IMR-90 (cell line): ENCODE data around the gene TMEM101. TPM values are rescaled to one million over a fixed set of nuclear protein-coding genes. Genes with fewer than 3 reads are reported as not detected.

ENCODE experiments used
- ATAC-seq: fragments of 200-7000 bp; cut with Tn5 transposase; 2 replicates; pipeline ENCODE4 v1.9.1; 2020; ENCODE audit warnings: low read depth, mild to moderate bottlenecking, moderate library complexity
- BruUV-seq: library from RNA; stranded (reverse); fragments of 400-500 nt; replicated peaks from 2 replicates; lab custom pipeline; 2021; lab: Mats Ljungman, UMichigan
- CTCF ChIA-PET: fragments of 300-600 bp; formaldehyde crosslinking; extraction: SDS; loops from one replicate; lab custom pipeline; 2021; ENCODE audit warnings: antibody characterized with exemption; lab: Yijun Ruan, JAX
- POLR2A ChIA-PET: fragments of 300-600 bp; sonication (Branson Sonifier 250); formaldehyde crosslinking; loops from one replicate; lab custom pipeline; 2022; ENCODE audit warnings: antibody characterized with exemption; ENCODE audit not compliant: unreplicated experiment; lab: Charles Lee
- DNase-seq: peaks from one replicate; pipeline ENCODE4 v3.0.0; 2013
- H2AFZ ChIP-seq: replicated peaks from 2 replicates; pipeline ENCODE3; 2013; ENCODE audit warnings: low read length, mild to moderate bottlenecking; ENCODE audit not compliant: poor library complexity
- H2AK5ac ChIP-seq: 2 replicates; pipeline ENCODE4 v1.6.1; 2013; ENCODE audit warnings: low read depth, low read length, inconsistent platforms
- H2AK9ac ChIP-seq: replicated peaks from 2 replicates; pipeline ENCODE3; 2013; ENCODE audit warnings: mild to moderate bottlenecking, low read depth, low read length, moderate library complexity; ENCODE audit not compliant: poor library complexity
- H2BK120ac ChIP-seq: 2 replicates; pipeline ENCODE4 v1.6.1; 2013; ENCODE audit warnings: low read depth, low read length, inconsistent platforms
- H2BK15ac ChIP-seq: 3 replicates; pipeline ENCODE4 v1.6.1; 2013; ENCODE audit warnings: low read depth, low read length, inconsistent platforms
- H2BK20ac ChIP-seq: 2 replicates; pipeline ENCODE4 v1.6.1; 2013; ENCODE audit warnings: low read depth, mild to moderate bottlenecking, inconsistent platforms, low read length, moderate library complexity
- H2BK5ac ChIP-seq: 2 replicates; pipeline ENCODE4 v1.6.1; 2013; ENCODE audit warnings: mild to moderate bottlenecking, low read depth, low read length, inconsistent platforms; ENCODE audit not compliant: poor library complexity, severe bottlenecking
- H3K14ac ChIP-seq: replicated peaks from 2 replicates; pipeline ENCODE4 v1.6.1; 2013; ENCODE audit warnings: low read depth, low read length, inconsistent platforms
- H3K18ac ChIP-seq: 2 replicates; pipeline ENCODE4 v1.6.1; 2013; ENCODE audit warnings: low read depth, low read length, control low read depth
- H3K23ac ChIP-seq: 2 replicates; pipeline ENCODE4 v1.6.1; 2013; ENCODE audit warnings: low read depth, low read length, inconsistent platforms
- H3K27ac ChIP-seq: 2 replicates; pipeline ENCODE4 v1.5.1; 2013; ENCODE audit warnings: mild to moderate bottlenecking, control low read depth, low read length; ENCODE audit not compliant: insufficient read depth
- H3K27me3 ChIP-seq: 2 replicates; pipeline ENCODE4 v1.6.1; 2013; ENCODE audit warnings: low read length; ENCODE audit not compliant: control insufficient read depth, insufficient read depth
- H3K36me3 ChIP-seq: 2 replicates; pipeline ENCODE4 v1.6.1; 2013; ENCODE audit warnings: low read length, mixed read lengths; ENCODE audit not compliant: control insufficient read depth, insufficient read depth
- H3K4ac ChIP-seq: 2 replicates; pipeline ENCODE4 v1.6.1; 2013; ENCODE audit warnings: low read depth, low read length, inconsistent platforms
- H3K4me1 ChIP-seq: 2 replicates; pipeline ENCODE4 v1.6.1; 2013; ENCODE audit warnings: low read length, mixed read lengths; ENCODE audit not compliant: control insufficient read depth, insufficient read depth
- H3K4me2 ChIP-seq: 2 replicates; pipeline ENCODE4 v1.6.1; 2013; ENCODE audit warnings: low read depth, mild to moderate bottlenecking, control low read depth, low read length, moderate library complexity
- H3K4me3 ChIP-seq: 2 replicates; pipeline ENCODE4 v1.5.1; 2013; ENCODE audit warnings: low read depth, mild to moderate bottlenecking, control low read depth, low read length, moderate library complexity; ENCODE audit not compliant: insufficient read depth
- H3K56ac ChIP-seq: 2 replicates; pipeline ENCODE4 v1.6.1; 2013; ENCODE audit warnings: low read length, inconsistent platforms; ENCODE audit not compliant: insufficient read depth; ENCODE audit errors: extremely low read depth
- H3K79me1 ChIP-seq, 2 experiments: 2 replicates each; pipeline ENCODE4 v1.6.1; 2013; ENCODE audit warnings: low read length in 2 of 2, inconsistent platforms in 1 of 2, low read depth in 1 of 2
- H3K9ac ChIP-seq: 2 replicates; pipeline ENCODE4 v1.6.1; 2013; ENCODE audit warnings: low read depth, low read length, control low read depth
- H3K9me1 ChIP-seq: 2 replicates; pipeline ENCODE4 v1.6.1; 2013; ENCODE audit warnings: low read length, inconsistent platforms; ENCODE audit not compliant: insufficient read depth
- H3K9me3 ChIP-seq: 2 replicates; pipeline ENCODE4 v1.6.1; 2013; ENCODE audit warnings: low read length; ENCODE audit not compliant: control insufficient read depth, insufficient read depth
- H4K20me1 ChIP-seq: 2 replicates; pipeline ENCODE4 v1.6.1; 2013; ENCODE audit warnings: low read length, inconsistent platforms; ENCODE audit not compliant: insufficient read depth
- H4K5ac ChIP-seq: 2 replicates; pipeline ENCODE4 v1.6.1; 2013; ENCODE audit warnings: mild to moderate bottlenecking, low read depth, low read length, control low read depth
- H4K8ac ChIP-seq, 2 experiments: 2 replicates each; pipeline ENCODE4 v1.6.1; 2013; ENCODE audit warnings: low read depth in 2 of 2, low read length in 2 of 2, control low read depth in 1 of 2, inconsistent platforms in 1 of 2
- H4K91ac ChIP-seq: 2 replicates; pipeline ENCODE4 v1.6.1; 2013; ENCODE audit warnings: low read depth, low read length, inconsistent platforms; ENCODE audit not compliant: insufficient read depth
- BHLHE40 ChIP-seq: fragments of 150-350 bp; IDR thresholded peaks from 2 replicates; pipeline ENCODE4 v1.6.1; 2016; ENCODE audit warnings: mild to moderate bottlenecking, low read depth, low read length
- CEBPB ChIP-seq: IDR thresholded peaks from 2 replicates; pipeline ENCODE4 v1.6.1; 2012; ENCODE audit warnings: low read depth, low read length, improper control_type of control experiment
- CHD1 ChIP-seq: IDR thresholded peaks from 2 replicates; pipeline ENCODE4 v1.6.1; 2012; ENCODE audit warnings: low read depth, low read length, improper control_type of control experiment
- FOS ChIP-seq: fragments of 150-350 bp; IDR thresholded peaks from 2 replicates; pipeline ENCODE4 v1.6.1; 2016; ENCODE audit warnings: low read depth, low read length
- MAFK ChIP-seq: IDR thresholded peaks from 2 replicates; pipeline ENCODE4 v1.6.1; 2012; ENCODE audit warnings: low read depth, low read length, improper control_type of control experiment
- MAZ ChIP-seq: IDR thresholded peaks from 2 replicates; pipeline ENCODE4 v1.6.1; 2012; ENCODE audit warnings: low read depth, mild to moderate bottlenecking, low read length, improper control_type of control experiment, moderate library complexity, borderline replicate concordance
- MXI1 ChIP-seq: IDR thresholded peaks from 2 replicates; pipeline ENCODE4 v1.6.1; 2012; ENCODE audit warnings: low read depth, mild to moderate bottlenecking, low read length, moderate library complexity, borderline replicate concordance
- NFE2L2 ChIP-seq: fragments of 150-350 bp; IDR thresholded peaks from 2 replicates; pipeline ENCODE4 v1.6.1; 2016; ENCODE audit warnings: low read depth, mild to moderate bottlenecking, low read length
- POLR2A ChIP-seq: IDR thresholded peaks from 2 replicates; pipeline ENCODE4 v1.6.1; 2012; ENCODE audit warnings: mild to moderate bottlenecking, low read depth, low read length
- RAD21 ChIP-seq: IDR thresholded peaks from 2 replicates; pipeline ENCODE4 v1.6.1; 2012; ENCODE audit warnings: low read length, improper control_type of control experiment
- RCOR1 ChIP-seq: IDR thresholded peaks from 2 replicates; pipeline ENCODE4 v1.6.1; 2012; ENCODE audit warnings: mild to moderate bottlenecking, low read length, improper control_type of control experiment; ENCODE audit not compliant: insufficient replicate concordance
- RFX5 ChIP-seq: IDR thresholded peaks from 2 replicates; pipeline ENCODE4 v1.8.0; 2012; ENCODE audit warnings: low read depth, mild to moderate bottlenecking, low read length, moderate library complexity
- WGBS, 2 experiments: methylation state at CpG; one replicate each; pipeline versions ENCODE4 v1.1.5 to v1.1.7; 2013; ENCODE audit warnings: missing lambda C conversion rate in 2 of 2; ENCODE audit not compliant: insufficient read length in 1 of 2; ENCODE audit errors: extremely low coverage in 2 of 2; 5-methylcytosine and 5-hydroxymethylcytosine counted together
- dilution Hi-C: fragments of 300-500 bp; cut with HindIII; formaldehyde crosslinking; loops from one replicate; pipeline ENCODE4 v1.14.3; 2018; ENCODE audit warnings: low sequenced_read_pairs; ENCODE audit not compliant: unreplicated experiment
- in situ Hi-C: fragments of 300-500 bp; cut with MboI; formaldehyde crosslinking; loops from 3 replicates; pipeline ENCODE4 v1.14.3; 2019; ENCODE audit warnings: low sequenced_read_pairs, inconsistent platforms, mixed read lengths
- intact Hi-C: fragments of 100-400 bp; cut with micrococcal nuclease; formaldehyde crosslinking; loops from 2 replicates; pipeline ENCODE4 v1.10.0; 2022
- polyA plus RNA-seq, 3 experiments: library from polyadenylated mRNA; depleted of rRNA; stranded (reverse); fragments of >200 nt; gene quantifications; 2 replicates each; pipeline ENCODE4 v1.2.3, GENCODE V29; 2012; ENCODE audit warnings: low replicate concordance in 1 of 3
- total RNA-seq: library from RNA; depleted of rRNA; stranded (reverse); fragments of >200 nt; gene quantifications from 2 replicates; pipeline ENCODE4 v1.2.3, GENCODE V29; 2012
- TF ChIP-seq, protein P1 (sequence below): conservative IDR thresholded peaks from 2 replicates; pipeline ENCODE4 v1.5.1; 2012; ENCODE audit warnings: mild to moderate bottlenecking, low read depth, low read length, improper control_type of control experiment
- TF ChIP-seq, protein P2 (sequence below): fragments of 150-350 bp; IDR thresholded peaks from 2 replicates; pipeline ENCODE4 v1.6.1; 2017; ENCODE audit warnings: mild to moderate bottlenecking, antibody characterized with exemption, low read length, low read depth
- TF ChIP-seq, protein P3 (sequence below): fragments of 150-350 bp; IDR thresholded peaks from 2 replicates; pipeline ENCODE4 v1.6.1; 2016; ENCODE audit warnings: low read depth, mild to moderate bottlenecking, low read length, moderate library complexity, borderline replicate concordance

Gene TMEM101
- total and polyA plus RNA-seq, 2 of the 4 experiments (the other 2 are of a cell fraction), result 30.7 to 36.6 TPM

DNA sequence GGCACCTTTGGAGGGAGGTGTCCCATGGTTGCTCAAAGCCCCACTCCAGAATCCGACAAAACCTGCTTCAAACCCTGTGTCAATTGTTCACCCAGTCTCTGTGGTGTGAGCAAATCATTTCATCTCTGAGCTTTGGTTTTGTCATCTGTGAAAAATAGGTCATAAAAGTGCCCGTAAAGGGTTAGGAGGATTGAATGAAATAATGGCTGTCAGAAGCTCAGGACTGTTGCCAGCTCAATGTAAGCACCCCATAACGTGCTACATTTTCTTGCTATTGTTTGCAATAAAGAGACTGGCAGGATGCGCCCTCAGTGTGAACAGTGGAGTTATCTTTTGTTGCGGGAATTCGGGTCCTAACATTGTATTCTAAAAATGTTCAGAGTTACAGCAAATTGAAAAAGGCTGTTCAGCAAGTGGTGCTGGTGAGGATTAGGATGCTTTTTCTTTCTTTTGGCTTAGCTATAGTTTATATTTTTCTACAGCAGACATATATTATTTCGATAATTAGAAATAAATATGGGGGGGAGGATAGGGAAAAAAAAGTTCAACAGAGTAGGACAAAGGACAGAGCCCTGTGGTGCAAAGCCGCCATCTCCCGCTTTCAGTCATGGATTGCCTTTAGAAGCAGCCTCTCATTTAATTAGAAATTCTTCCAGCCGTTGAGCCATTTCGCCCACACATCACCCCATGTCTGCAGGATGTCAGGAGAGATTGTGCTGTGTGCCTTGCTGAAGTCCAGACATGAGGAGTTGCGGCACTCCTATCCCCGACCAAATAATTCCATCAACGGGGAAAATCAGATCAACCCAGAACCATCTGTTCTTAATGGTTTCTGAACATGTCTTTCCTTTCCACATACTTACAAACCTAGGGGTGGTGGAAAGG lies 40.1 kb downstream of the TMEM101 start:
- no peak overlapping the region for H4K91ac ChIP-seq
- no peak overlapping the region for H3K14ac ChIP-seq
- no peak overlapping the region for H3K27ac ChIP-seq
- H3K23ac ChIP-seq, result no peak overlapping the region
- DNase-seq, result no peak
- no peaks in the 10 kb centered on the region for H3K36me3 ChIP-seq
- H3K56ac ChIP-seq, result no peak overlapping the region
- dilution Hi-C loops (no loop called here), in situ Hi-C loops (no loop called here), intact Hi-C loops (no loop called here)
- H3K27me3 ChIP-seq, result peaks cover 41% of the 10 kb centered on the region
- no peak overlapping the region for H3K9ac ChIP-seq
- no peak overlapping the region for H2BK20ac ChIP-seq
- no peak for ATAC-seq
- no peaks in the 10 kb centered on the region for H3K79me1 ChIP-seq
- no peak overlapping the region for H2AK9ac ChIP-seq
- no peak overlapping the region for H3K4ac ChIP-seq
- H3K18ac ChIP-seq, result no peak overlapping the region
- CTCF ChIA-PET, result interaction anchor here (0.7 to 1.0 kb wide), 2 partner anchors 19 to 194 kb away, joined by 3 read pairs; no protein-coding TSS in a partner anchor
- no peak overlapping the region for H2BK120ac ChIP-seq
- H2AK5ac ChIP-seq, result no peak overlapping the region
- H2BK15ac ChIP-seq, result no peak overlapping the region
- no peaks in the 10 kb centered on the region for H3K9me1 ChIP-seq
- H3K4me2 ChIP-seq, result no peak overlapping the region
- H2AFZ ChIP-seq, result no peak overlapping the region
- H4K5ac ChIP-seq, result no peak overlapping the region
- H4K8ac ChIP-seq, result no peak overlapping the region
- no peak overlapping the region for H3K4me3 ChIP-seq
- BruUV-seq, result no TSS peak
- 76% methylated on average over 3 of the region's 14 CpGs; no CpG with 5 or more reads in 1 of the 2 experiments for whole genome bisulfite sequencing, 2 experiments
- H2BK5ac ChIP-seq, result no peak overlapping the region
- H4K20me1 ChIP-seq, result no peaks in the 10 kb centered on the region
- POLR2A ChIA-PET, result no interaction called here
- H3K9me3 ChIP-seq, result no peaks in the 10 kb centered on the region
- no peaks in the 10 kb centered on the region for H3K4me1 ChIP-seq
- no peak for TF ChIP-seq MAFK
- TF ChIP-seq MXI1, result no peak
- no peak for TF ChIP-seq MAZ
- TF ChIP-seq, protein P1, sequence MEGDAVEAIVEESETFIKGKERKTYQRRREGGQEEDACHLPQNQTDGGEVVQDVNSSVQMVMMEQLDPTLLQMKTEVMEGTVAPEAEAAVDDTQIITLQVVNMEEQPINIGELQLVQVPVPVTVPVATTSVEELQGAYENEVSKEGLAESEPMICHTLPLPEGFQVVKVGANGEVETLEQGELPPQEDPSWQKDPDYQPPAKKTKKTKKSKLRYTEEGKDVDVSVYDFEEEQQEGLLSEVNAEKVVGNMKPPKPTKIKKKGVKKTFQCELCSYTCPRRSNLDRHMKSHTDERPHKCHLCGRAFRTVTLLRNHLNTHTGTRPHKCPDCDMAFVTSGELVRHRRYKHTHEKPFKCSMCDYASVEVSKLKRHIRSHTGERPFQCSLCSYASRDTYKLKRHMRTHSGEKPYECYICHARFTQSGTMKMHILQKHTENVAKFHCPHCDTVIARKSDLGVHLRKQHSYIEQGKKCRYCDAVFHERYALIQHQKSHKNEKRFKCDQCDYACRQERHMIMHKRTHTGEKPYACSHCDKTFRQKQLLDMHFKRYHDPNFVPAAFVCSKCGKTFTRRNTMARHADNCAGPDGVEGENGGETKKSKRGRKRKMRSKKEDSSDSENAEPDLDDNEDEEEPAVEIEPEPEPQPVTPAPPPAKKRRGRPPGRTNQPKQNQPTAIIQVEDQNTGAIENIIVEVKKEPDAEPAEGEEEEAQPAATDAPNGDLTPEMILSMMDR, result no peak
- TF ChIP-seq NFE2L2, result no peak
- TF ChIP-seq, protein P2, sequence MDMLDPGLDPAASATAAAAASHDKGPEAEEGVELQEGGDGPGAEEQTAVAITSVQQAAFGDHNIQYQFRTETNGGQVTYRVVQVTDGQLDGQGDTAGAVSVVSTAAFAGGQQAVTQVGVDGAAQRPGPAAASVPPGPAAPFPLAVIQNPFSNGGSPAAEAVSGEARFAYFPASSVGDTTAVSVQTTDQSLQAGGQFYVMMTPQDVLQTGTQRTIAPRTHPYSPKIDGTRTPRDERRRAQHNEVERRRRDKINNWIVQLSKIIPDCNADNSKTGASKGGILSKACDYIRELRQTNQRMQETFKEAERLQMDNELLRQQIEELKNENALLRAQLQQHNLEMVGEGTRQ, result no peak
- TF ChIP-seq, protein P3, sequence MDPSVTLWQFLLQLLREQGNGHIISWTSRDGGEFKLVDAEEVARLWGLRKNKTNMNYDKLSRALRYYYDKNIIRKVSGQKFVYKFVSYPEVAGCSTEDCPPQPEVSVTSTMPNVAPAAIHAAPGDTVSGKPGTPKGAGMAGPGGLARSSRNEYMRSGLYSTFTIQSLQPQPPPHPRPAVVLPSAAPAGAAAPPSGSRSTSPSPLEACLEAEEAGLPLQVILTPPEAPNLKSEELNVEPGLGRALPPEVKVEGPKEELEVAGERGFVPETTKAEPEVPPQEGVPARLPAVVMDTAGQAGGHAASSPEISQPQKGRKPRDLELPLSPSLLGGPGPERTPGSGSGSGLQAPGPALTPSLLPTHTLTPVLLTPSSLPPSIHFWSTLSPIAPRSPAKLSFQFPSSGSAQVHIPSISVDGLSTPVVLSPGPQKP, result no peak
- no peak for TF ChIP-seq POLR2A
- no peak for TF ChIP-seq RAD21
- TF ChIP-seq BHLHE40, result no peak
- TF ChIP-seq RFX5, result no peak
- no peak for TF ChIP-seq RCOR1
- TF ChIP-seq CEBPB, result no peak
- TF ChIP-seq CHD1, result no peak
- no peak for TF ChIP-seq FOS
